ENCODE results near the gene TRAPPC8. TPM values are rescaled to one million over a fixed set of nuclear protein-coding genes. Genes with fewer than 3 reads are reported as not detected.
"Not testable (repeated sequence)": the region's sequence is repeated elsewhere in the genome, so short reads cannot be mapped to it uniquely, and the experiment has no call there.

Gene TRAPPC8
- total RNA-seq, 2 donors from 2014 or later, result 43.1 to 49.2 TPM

- H3K9me3 ChIP-seq, result no peaks in the 10 kb centered on the region
- no peak for DNase-seq
- H3K4me1 ChIP-seq, result no peaks in the 10 kb centered on the region
- no peak for TF ChIP-seq CTCF (IDR thresholded peaks at IDR 0.05)
- no peak overlapping the region for H3K9ac ChIP-seq (ENCODE audit: low read depth in 2 of 2, low read length in 2 of 2)
- H3K27me3 ChIP-seq, result no peaks in the 10 kb centered on the region
- intact Hi-C loops (cut with DNase I), result no loop called here
- no peak overlapping the region for H3K4me3 ChIP-seq
- no peaks in the 10 kb centered on the region for H3K36me3 ChIP-seq
- no peak overlapping the region for H3K27ac ChIP-seq
Observed at GRCh38 chr18:31973929-31974546, 31.1 kb upstream of the TRAPPC8 start.

GRCh38 chr18:31970617-31971016, 27.7 kb upstream of the TRAPPC8 start:
- TF ChIP-seq CTCF (IDR thresholded peaks at IDR 0.05), result no peak
- H3K9me3 ChIP-seq, result no peaks in the 10 kb centered on the region
- H3K9ac ChIP-seq (ENCODE audit: low read depth in 2 of 2, low read length in 2 of 2), result no peak overlapping the region
- H3K4me3 ChIP-seq, result no peak overlapping the region
- H3K36me3 ChIP-seq, result no peaks in the 10 kb centered on the region
- H3K27me3 ChIP-seq, result no peaks in the 10 kb centered on the region
- intact Hi-C loops (cut with DNase I), result no loop called here
- no peak overlapping the region for H3K27ac ChIP-seq
- no peaks in the 10 kb centered on the region for H3K4me1 ChIP-seq
- DNase-seq, result no peak

- no peak overlapping the region for H3K4me3 ChIP-seq
- H3K9ac ChIP-seq (ENCODE audit: low read depth in 2 of 2, low read length in 2 of 2), result no peak overlapping the region
- H3K4me1 ChIP-seq, result no peaks in the 10 kb centered on the region
- intact Hi-C loops (cut with DNase I), result no loop called here
- no peaks in the 10 kb centered on the region for H3K36me3 ChIP-seq
- no peaks in the 10 kb centered on the region for H3K9me3 ChIP-seq
- H3K27me3 ChIP-seq, result no peaks in the 10 kb centered on the region
- no peak for TF ChIP-seq CTCF (IDR thresholded peaks at IDR 0.05)
- H3K27ac ChIP-seq, result no peak overlapping the region
- no peak for DNase-seq
Observed at GRCh38 chr18:31965316-31965970, 22.5 kb upstream of the TRAPPC8 start.

GRCh38 chr18:31957728-31958127, 14.8 kb upstream of the TRAPPC8 start:
- TF ChIP-seq CTCF (IDR thresholded peaks at IDR 0.05), result no peak
- no peaks in the 10 kb centered on the region for H3K27me3 ChIP-seq
- no peak overlapping the region for H3K27ac ChIP-seq
- intact Hi-C loops (cut with DNase I), result no loop called here
- H3K9me3 ChIP-seq, result no peaks in the 10 kb centered on the region
- no peaks in the 10 kb centered on the region for H3K4me1 ChIP-seq
- no peak overlapping the region for H3K4me3 ChIP-seq
- H3K36me3 ChIP-seq, result no peaks in the 10 kb centered on the region
- DNase-seq, result no peak
- no peak overlapping the region for H3K9ac ChIP-seq (ENCODE audit: low read depth in 2 of 2, low read length in 2 of 2)

GRCh38 chr18:31954349-31954748, 11.4 kb upstream of the TRAPPC8 start:
- no peak overlapping the region for H3K9ac ChIP-seq (ENCODE audit: low read depth in 2 of 2, low read length in 2 of 2)
- DNase-seq, result peak; percentile 36
- H3K9me3 ChIP-seq, result no peaks in the 10 kb centered on the region
- no peaks in the 10 kb centered on the region for H3K36me3 ChIP-seq
- H3K27ac ChIP-seq, result no peak overlapping the region
- no peak overlapping the region for H3K4me3 ChIP-seq
- no peak for TF ChIP-seq CTCF (IDR thresholded peaks at IDR 0.05)
- no peaks in the 10 kb centered on the region for H3K27me3 ChIP-seq
- intact Hi-C loops (cut with DNase I), result no loop called here
- H3K4me1 ChIP-seq, result no peaks in the 10 kb centered on the region

GRCh38 chr18:31953699-31954098, 10.8 kb upstream of the TRAPPC8 start:
- H3K9me3 ChIP-seq, result not testable (repeated sequence)

More at GRCh38 chr18:31953699-31954098, 10.8 kb upstream of the TRAPPC8 start:
- H3K27ac ChIP-seq; H3K9ac ChIP-seq (ENCODE audit: low read depth in 2 of 2, low read length in 2 of 2); DNase-seq; H3K4me3 ChIP-seq; H3K4me1 ChIP-seq; H3K27me3 ChIP-seq; H3K36me3 ChIP-seq; intact Hi-C loops (cut with DNase I): not testable (repeated sequence)
